GM19324 (cell line): ENCODE measurements around the gene SPRYD7.
"Not testable (repeated sequence)": the region's sequence is repeated elsewhere in the genome, so short reads cannot be mapped to it uniquely, and the experiment has no call there.

ENCODE experiments used
- ATAC-seq: cut with Tn5 transposase; IDR thresholded peaks from one replicate; pipeline ENCODE4 v1.9.1; 2021; ENCODE audit warnings: mild to moderate bottlenecking, moderate library complexity; ENCODE audit not compliant: unreplicated experiment, low FRiP score

The SPRYD7 gene

GRCh38 chr13:49935171-49936074 is 717 bp downstream of the SPRYD7 start:
- peak; percentile 25 for ATAC-seq

- ATAC-seq: no peak
These were observed 2.6 kb downstream of the SPRYD7 start for GRCh38 chr13:49933511-49933910.

- ATAC-seq: no peak
These were observed 3.3 kb downstream of the SPRYD7 start for GRCh38 chr13:49932868-49933267.

GRCh38 chr13:49932066-49932465 is 4.1 kb downstream of the SPRYD7 start:
- ATAC-seq: no peak

GRCh38 chr13:49927755-49928154 is 8.4 kb downstream of the SPRYD7 start:
- ATAC-seq: no peak

- ATAC-seq: no peak
These were observed 10.2 kb downstream of the SPRYD7 start for GRCh38 chr13:49925881-49926418.

GRCh38 chr13:49922301-49922700 is 13.8 kb downstream of the SPRYD7 start:
- no peak for ATAC-seq

- ATAC-seq: not testable (repeated sequence)
These were observed 15.2 kb downstream of the SPRYD7 start for GRCh38 chr13:49920969-49921368.

- not testable (repeated sequence) for ATAC-seq
These were observed 18.0 kb downstream of the SPRYD7 start for GRCh38 chr13:49918106-49918505.

GRCh38 chr13:49914947-49915346 is 21.2 kb downstream of the SPRYD7 start:
- no peak for ATAC-seq

- ATAC-seq: no peak
These were observed 27.5 kb downstream of the SPRYD7 start for GRCh38 chr13:49908637-49909036.

- ATAC-seq: no peak
These were observed 31.2 kb downstream of the SPRYD7 start for GRCh38 chr13:49904729-49905456.

- no peak for ATAC-seq
These were observed 37.3 kb downstream of the SPRYD7 start for GRCh38 chr13:49898792-49899191.

GRCh38 chr13:49897713-49898112 is 38.4 kb downstream of the SPRYD7 start:
- no peak for ATAC-seq

- ATAC-seq: no peak
These were observed 40.3 kb downstream of the SPRYD7 start for GRCh38 chr13:49895826-49896225.

- ATAC-seq: no peak
These were observed 42.5 kb downstream of the SPRYD7 start for GRCh38 chr13:49893591-49893990.

GRCh38 chr13:49890376-49890775 is 45.8 kb downstream of the SPRYD7 start:
- no peak for ATAC-seq

- ATAC-seq: no peak
These were observed 57.5 kb downstream of the SPRYD7 start for GRCh38 chr13:49878682-49879081.

GRCh38 chr13:49877629-49878218 is 58.4 kb downstream of the SPRYD7 start:
- ATAC-seq: no peak

GRCh38 chr13:49874430-49874829 is 61.7 kb downstream of the SPRYD7 start:
- ATAC-seq: no peak

- ATAC-seq: no peak
These were observed 66.6 kb downstream of the SPRYD7 start for GRCh38 chr13:49869519-49869918.
